ENCODE results near the gene ACSL4.
"Not testable (repeated sequence)": the region's sequence is repeated elsewhere in the genome, so short reads cannot be mapped to it uniquely, and the experiment has no call there.

ACSL4 gene

DNA sequence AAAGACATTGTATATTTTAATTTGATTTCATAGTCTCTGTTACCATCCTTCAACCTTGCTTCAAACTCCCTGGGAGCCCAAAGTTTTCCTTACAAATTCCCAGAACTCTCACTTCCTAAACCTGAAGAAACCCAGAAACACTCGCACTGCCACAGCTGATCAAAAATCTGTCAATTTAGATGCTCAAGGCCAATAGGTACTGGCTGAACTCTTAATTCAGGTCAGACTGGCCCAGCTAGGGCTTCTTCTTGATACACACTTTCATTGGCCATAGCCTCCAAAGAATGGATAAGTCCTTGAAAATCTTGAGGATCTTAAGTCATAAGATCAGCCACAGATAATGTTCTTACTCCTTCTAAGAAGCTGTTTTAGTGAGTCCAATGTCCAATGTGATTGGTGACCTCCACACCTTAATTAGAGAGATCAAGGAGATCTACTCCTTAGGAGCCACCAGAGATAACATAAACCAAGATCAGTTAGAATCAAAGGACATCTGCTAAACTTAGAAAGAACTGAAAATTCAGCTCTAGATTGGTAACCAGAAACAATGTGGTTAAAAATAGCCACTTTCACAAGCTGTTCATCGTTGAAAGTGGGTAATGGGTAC, 51.5 kb downstream of the ACSL4 start:
- H3K27me3 ChIP-seq (replicated peaks; ENCODE audit: control insufficient read depth, insufficient read depth, low read length, poor library complexity, severe bottlenecking), result no peaks in the 10 kb centered on the region
- no peak for DNase-seq
- no peaks in the 10 kb centered on the region for H3K9me3 ChIP-seq (ENCODE audit: control insufficient read depth, low read length)
- H3K4me3 ChIP-seq (ENCODE audit: insufficient read depth, low read depth, low read length, poor library complexity, severe bottlenecking), result no peak overlapping the region
- no peaks in the 10 kb centered on the region for H3K36me3 ChIP-seq (ENCODE audit: control insufficient read depth, insufficient read depth, low read length)
- H3K4me1 ChIP-seq (ENCODE audit: control insufficient read depth, insufficient read depth, low read length, poor library complexity, severe bottlenecking), result no peaks in the 10 kb centered on the region
- no peak overlapping the region for H3K27ac ChIP-seq (ENCODE audit: insufficient read depth, low read length, poor library complexity, severe bottlenecking)

DNA sequence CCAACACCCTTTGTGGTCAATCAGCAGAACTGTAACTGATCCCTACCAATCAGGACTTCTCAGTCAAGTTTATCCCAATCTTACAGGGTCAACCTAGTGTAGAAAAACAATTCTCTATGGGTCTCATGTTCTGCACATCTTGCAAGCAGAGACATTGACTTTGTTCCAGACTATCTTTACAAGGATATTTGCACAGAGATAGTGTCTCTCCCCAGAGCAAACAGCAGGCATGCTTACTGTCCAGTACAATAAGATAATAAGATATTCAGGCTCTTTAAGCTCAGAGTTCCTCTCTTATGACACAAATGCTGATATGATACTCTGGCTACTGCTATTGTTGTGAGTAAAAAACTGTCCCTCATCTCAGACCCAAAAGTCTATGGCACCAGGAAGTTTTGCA, 53.2 kb downstream of the ACSL4 start:
- Histone ChIP-seq H3K4me3 (ENCODE audit: insufficient read depth, low read depth, low read length, poor library complexity, severe bottlenecking) (no peak overlapping the region), H3K9me3 (ENCODE audit: control insufficient read depth, low read length) (no peaks in the 10 kb centered on the region), H3K27me3 (replicated peaks; ENCODE audit: control insufficient read depth, insufficient read depth, low read length, poor library complexity, severe bottlenecking) (no peaks in the 10 kb centered on the region), H3K27ac (ENCODE audit: insufficient read depth, low read length, poor library complexity, severe bottlenecking) (no peak overlapping the region), H3K36me3 (ENCODE audit: control insufficient read depth, insufficient read depth, low read length) (no peaks in the 10 kb centered on the region), H3K4me1 (ENCODE audit: control insufficient read depth, insufficient read depth, low read length, poor library complexity, severe bottlenecking) (no peaks in the 10 kb centered on the region)
- DNase-seq, result no peak

DNA sequence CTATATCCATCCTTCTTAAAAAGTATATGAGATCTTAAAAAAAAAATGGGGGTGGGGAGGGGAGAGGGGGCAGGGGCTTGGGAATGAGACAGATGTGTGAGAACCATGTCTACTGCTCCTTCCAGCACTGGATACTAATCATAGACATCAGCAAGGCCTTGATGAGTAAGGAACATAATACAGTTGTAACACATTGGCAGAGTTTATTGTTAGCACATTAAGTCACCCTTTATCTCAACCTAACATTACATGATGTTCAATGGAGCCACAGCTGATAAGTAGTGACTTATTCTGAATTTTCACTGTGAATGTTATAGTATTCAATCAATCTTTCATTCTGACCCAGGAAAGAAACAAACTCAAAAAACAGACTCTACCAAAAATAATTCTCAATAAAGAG, 60.8 kb downstream of the ACSL4 start:
- no peak for DNase-seq
- Histone ChIP-seq H3K36me3 (ENCODE audit: control insufficient read depth, insufficient read depth, low read length) (peaks cover 6% of the 10 kb centered on the region), H3K4me3 (ENCODE audit: insufficient read depth, low read depth, low read length, poor library complexity, severe bottlenecking) (no peak overlapping the region), H3K4me1 (ENCODE audit: control insufficient read depth, insufficient read depth, low read length, poor library complexity, severe bottlenecking) (no peaks in the 10 kb centered on the region), H3K27ac (ENCODE audit: insufficient read depth, low read length, poor library complexity, severe bottlenecking) (no peak overlapping the region), H3K9me3 (ENCODE audit: control insufficient read depth, low read length) (no peaks in the 10 kb centered on the region), H3K27me3 (replicated peaks; ENCODE audit: control insufficient read depth, insufficient read depth, low read length, poor library complexity, severe bottlenecking) (no peaks in the 10 kb centered on the region)

DNA sequence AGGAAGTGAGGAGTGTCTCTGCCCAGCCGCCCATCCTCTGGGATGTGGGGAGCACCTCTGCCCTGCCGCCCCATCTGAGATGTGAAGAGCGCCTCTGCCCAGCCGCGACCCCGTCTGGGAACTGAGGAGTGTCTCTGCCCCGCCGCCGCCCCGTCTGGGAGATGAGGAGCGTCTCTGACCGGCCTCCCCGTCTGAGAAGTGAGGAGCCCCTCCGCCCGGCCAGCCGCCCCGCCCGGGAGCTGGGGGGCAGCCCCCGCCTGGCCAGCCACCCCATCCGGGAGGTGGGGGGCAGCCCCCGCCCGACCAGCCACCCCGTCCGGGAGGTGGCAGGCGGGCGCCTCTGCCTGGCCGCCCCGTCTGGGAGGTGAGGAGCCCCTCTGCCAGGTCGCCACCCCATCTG, 61.9 kb downstream of the ACSL4 start:
- not testable (repeated sequence) for H3K9me3 ChIP-seq (ENCODE audit: control insufficient read depth, low read length); H3K36me3 ChIP-seq (ENCODE audit: control insufficient read depth, insufficient read depth, low read length); H3K4me1 ChIP-seq (ENCODE audit: control insufficient read depth, insufficient read depth, low read length, poor library complexity, severe bottlenecking); DNase-seq; H3K4me3 ChIP-seq (ENCODE audit: insufficient read depth, low read depth, low read length, poor library complexity, severe bottlenecking); H3K27me3 ChIP-seq (replicated peaks; ENCODE audit: control insufficient read depth, insufficient read depth, low read length, poor library complexity, severe bottlenecking); H3K27ac ChIP-seq (ENCODE audit: insufficient read depth, low read length, poor library complexity, severe bottlenecking)

DNA sequence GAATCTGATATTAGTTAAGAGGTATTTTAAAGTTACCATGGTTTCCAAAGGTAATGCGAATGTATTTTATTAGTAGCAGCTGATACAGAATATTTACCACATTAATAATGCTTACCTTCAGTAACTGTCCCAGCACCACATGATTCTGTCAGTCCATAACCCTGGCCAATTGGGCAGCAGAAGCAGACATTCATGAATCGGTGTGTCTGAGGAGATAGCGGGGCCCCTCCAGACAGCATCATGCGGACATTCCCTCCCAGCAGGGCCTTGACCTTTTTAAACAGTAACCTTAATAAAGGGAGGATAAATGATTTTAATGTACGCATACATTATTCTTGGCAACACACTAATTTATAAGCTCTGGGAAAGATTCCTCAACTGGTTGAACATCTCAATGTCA, 65.1 kb downstream of the ACSL4 start:
- Histone ChIP-seq H3K36me3 (ENCODE audit: control insufficient read depth, insufficient read depth, low read length) (peaks cover 7% of the 10 kb centered on the region), H3K4me1 (ENCODE audit: control insufficient read depth, insufficient read depth, low read length, poor library complexity, severe bottlenecking) (no peaks in the 10 kb centered on the region), H3K4me3 (ENCODE audit: insufficient read depth, low read depth, low read length, poor library complexity, severe bottlenecking) (no peak overlapping the region), H3K9me3 (ENCODE audit: control insufficient read depth, low read length) (no peaks in the 10 kb centered on the region), H3K27me3 (replicated peaks; ENCODE audit: control insufficient read depth, insufficient read depth, low read length, poor library complexity, severe bottlenecking) (no peaks in the 10 kb centered on the region), H3K27ac (ENCODE audit: insufficient read depth, low read length, poor library complexity, severe bottlenecking) (no peak overlapping the region)
- no peak for DNase-seq

GRCh38 chrX:109660435-109661143, 72.5 kb downstream of the ACSL4 start:
- H3K4me3 ChIP-seq (ENCODE audit: insufficient read depth, low read depth, low read length, poor library complexity, severe bottlenecking), result no peak overlapping the region
- no peak overlapping the region for H3K27ac ChIP-seq (ENCODE audit: insufficient read depth, low read length, poor library complexity, severe bottlenecking)
- no peak for DNase-seq
- H3K4me1 ChIP-seq (ENCODE audit: control insufficient read depth, insufficient read depth, low read length, poor library complexity, severe bottlenecking), result no peaks in the 10 kb centered on the region
- no peaks in the 10 kb centered on the region for H3K9me3 ChIP-seq (ENCODE audit: control insufficient read depth, low read length)
- peaks cover 15% of the 10 kb centered on the region for H3K36me3 ChIP-seq (ENCODE audit: control insufficient read depth, insufficient read depth, low read length)
- H3K27me3 ChIP-seq (replicated peaks; ENCODE audit: control insufficient read depth, insufficient read depth, low read length, poor library complexity, severe bottlenecking), result no peaks in the 10 kb centered on the region

GRCh38 chrX:109658391-109658790, 74.7 kb downstream of the ACSL4 start:
- H3K36me3 ChIP-seq (ENCODE audit: control insufficient read depth, insufficient read depth, low read length), result peaks cover 11% of the 10 kb centered on the region
- no peaks in the 10 kb centered on the region for H3K4me1 ChIP-seq (ENCODE audit: control insufficient read depth, insufficient read depth, low read length, poor library complexity, severe bottlenecking)
- no peak for DNase-seq
- H3K27me3 ChIP-seq (replicated peaks; ENCODE audit: control insufficient read depth, insufficient read depth, low read length, poor library complexity, severe bottlenecking), result no peaks in the 10 kb centered on the region
- no peaks in the 10 kb centered on the region for H3K9me3 ChIP-seq (ENCODE audit: control insufficient read depth, low read length)
- H3K4me3 ChIP-seq (ENCODE audit: insufficient read depth, low read depth, low read length, poor library complexity, severe bottlenecking), result no peak overlapping the region
- no peak overlapping the region for H3K27ac ChIP-seq (ENCODE audit: insufficient read depth, low read length, poor library complexity, severe bottlenecking)

GRCh38 chrX:109657364-109657763, 75.7 kb downstream of the ACSL4 start:
- H3K27me3 ChIP-seq (replicated peaks; ENCODE audit: control insufficient read depth, insufficient read depth, low read length, poor library complexity, severe bottlenecking); H3K4me1 ChIP-seq (ENCODE audit: control insufficient read depth, insufficient read depth, low read length, poor library complexity, severe bottlenecking); H3K4me3 ChIP-seq (ENCODE audit: insufficient read depth, low read depth, low read length, poor library complexity, severe bottlenecking); H3K27ac ChIP-seq (ENCODE audit: insufficient read depth, low read length, poor library complexity, severe bottlenecking); DNase-seq; H3K9me3 ChIP-seq (ENCODE audit: control insufficient read depth, low read length): not testable (repeated sequence)
- peaks cover 11% of the 10 kb centered on the region for H3K36me3 ChIP-seq (ENCODE audit: control insufficient read depth, insufficient read depth, low read length)

DNA sequence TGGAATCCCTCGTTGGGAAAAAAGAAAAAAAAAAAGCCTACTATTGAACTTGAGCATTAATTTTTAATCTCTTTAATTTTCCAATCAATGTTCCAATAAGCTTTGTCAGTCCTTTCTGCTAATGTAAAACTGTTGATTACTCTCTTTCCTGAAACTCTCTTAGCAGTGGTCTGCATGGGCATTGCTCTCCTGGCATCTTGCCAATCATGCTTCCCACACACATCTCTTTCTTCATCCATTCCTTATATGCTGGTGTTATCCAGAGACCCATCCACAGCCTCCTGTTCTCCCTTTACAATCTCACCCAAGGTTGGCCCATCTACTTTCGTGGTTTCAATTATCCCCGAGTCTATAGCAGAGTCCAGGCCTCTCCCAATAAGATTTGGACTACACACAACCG, 76.3 kb downstream of the ACSL4 start:
- no peak for DNase-seq
- H3K27ac ChIP-seq (ENCODE audit: insufficient read depth, low read length, poor library complexity, severe bottlenecking), result no peak overlapping the region
- peaks cover 11% of the 10 kb centered on the region for H3K36me3 ChIP-seq (ENCODE audit: control insufficient read depth, insufficient read depth, low read length)
- H3K4me3 ChIP-seq (ENCODE audit: insufficient read depth, low read depth, low read length, poor library complexity, severe bottlenecking), result no peak overlapping the region
- no peaks in the 10 kb centered on the region for H3K27me3 ChIP-seq (replicated peaks; ENCODE audit: control insufficient read depth, insufficient read depth, low read length, poor library complexity, severe bottlenecking)
- H3K9me3 ChIP-seq (ENCODE audit: control insufficient read depth, low read length), result no peaks in the 10 kb centered on the region
- H3K4me1 ChIP-seq (ENCODE audit: control insufficient read depth, insufficient read depth, low read length, poor library complexity, severe bottlenecking), result no peaks in the 10 kb centered on the region

GRCh38 chrX:109655502-109656201, 77.4 kb downstream of the ACSL4 start:
- Histone ChIP-seq H3K4me1 (ENCODE audit: control insufficient read depth, insufficient read depth, low read length, poor library complexity, severe bottlenecking) (no peaks in the 10 kb centered on the region), H3K27ac (ENCODE audit: insufficient read depth, low read length, poor library complexity, severe bottlenecking) (no peak overlapping the region), H3K27me3 (replicated peaks; ENCODE audit: control insufficient read depth, insufficient read depth, low read length, poor library complexity, severe bottlenecking) (no peaks in the 10 kb centered on the region), H3K36me3 (ENCODE audit: control insufficient read depth, insufficient read depth, low read length) (peaks cover 11% of the 10 kb centered on the region), H3K4me3 (ENCODE audit: insufficient read depth, low read depth, low read length, poor library complexity, severe bottlenecking) (no peak overlapping the region), H3K9me3 (ENCODE audit: control insufficient read depth, low read length) (no peaks in the 10 kb centered on the region)
- DNase-seq, result no peak
